H1 (cell line): ENCODE results near the gene KLRK1. TPM values are rescaled to one million over a fixed set of nuclear protein-coding genes. Genes with fewer than 3 reads are reported as not detected.

Source experiments
- CBX8 ChIP-seq: fragments of 300-800, 300-1000 bp; sonication (generic); IDR thresholded peaks from 2 replicates; pipeline ENCODE4 v1.7.1; 2016; ENCODE audit warnings: low read depth, low read length, borderline replicate concordance
- GTF2F1 ChIP-seq: IDR thresholded peaks from 2 replicates; pipeline ENCODE4 v1.6.1; 2012; ENCODE audit warnings: low read depth, low read length, improper control_type of control experiment, borderline replicate concordance
- MAX ChIP-seq: IDR thresholded peaks from 2 replicates; pipeline ENCODE4 v1.6.1; 2012; ENCODE audit warnings: inconsistent platforms
- SP2 ChIP-seq: IDR thresholded peaks from 2 replicates; pipeline ENCODE4 v1.6.1; 2012; ENCODE audit warnings: mild to moderate bottlenecking, low read length, inconsistent platforms
- polyA plus RNA-seq, 7 experiments: library from polyadenylated mRNA; depleted of rRNA in 3 of 7; stranded (reverse) in 5 of 7; unstranded in 2 of 7; fragments of >200 nt in 5 of 7; fragments of 200-250 nt in 2 of 7; gene quantifications; 1 replicate in 5 of 7; 2 replicates in 1 of 7; 4 replicates in 1 of 7; pipeline versions ENCODE4 v1.2.1 to v1.2.3, GENCODE V29; 2011 to 2013; ENCODE audit warnings: missing spikeins in 2 of 7, mixed read lengths in 2 of 7
- total RNA-seq: library from RNA; stranded (reverse); fragmentation: NEBNext Ultra II Directional; extraction: Animal tissue kit (Norgen Biotek cat#: 25700); gene quantifications from 2 replicates; pipeline ENCODE4 v1.2.1, GENCODE V29; 2021

The KLRK1 gene
- total and polyA plus RNA-seq, 2 of the 8 experiments (the other 6 are each of a cell fraction or from before 2014, with no cell fraction given) = not detected

DNA sequence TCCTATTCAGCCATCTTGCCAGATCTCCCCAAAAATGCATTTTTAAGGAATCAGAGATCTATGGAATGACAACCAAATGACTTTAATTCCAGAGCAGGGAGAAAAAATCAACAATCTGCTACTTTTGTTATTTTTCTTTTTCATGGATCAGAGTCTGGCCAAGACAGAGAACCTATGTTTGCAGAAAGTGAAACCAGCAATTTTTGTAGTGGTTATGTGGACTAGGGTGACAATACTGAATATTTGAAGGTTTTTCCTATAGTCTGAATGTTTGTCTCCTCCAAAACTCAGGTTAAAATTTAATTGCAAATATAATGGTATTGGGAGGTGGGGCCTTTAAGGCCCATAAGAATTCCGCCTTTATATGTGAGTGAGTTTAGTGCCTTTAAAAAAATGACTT lies 30.9 kb downstream of the KLRK1 start (continued):
- TF ChIP-seq CBX8 = no peak
- no peak for TF ChIP-seq MAX
- no peak for TF ChIP-seq GTF2F1
- TF ChIP-seq SP2 = no peak
